GM18498 (cell line): Measurements from ENCODE around the gene RHOH.

Experiments used
- ATAC-seq: cut with Tn5 transposase; IDR thresholded peaks from one replicate; pipeline ENCODE4 v1.9.1; 2021; ENCODE audit warnings: mild to moderate bottlenecking, moderate library complexity; ENCODE audit not compliant: unreplicated experiment

RHOH gene

GRCh38 chr4:40204507-40205258, 7.9 kb downstream of the RHOH start:
- no peak for ATAC-seq

DNA sequence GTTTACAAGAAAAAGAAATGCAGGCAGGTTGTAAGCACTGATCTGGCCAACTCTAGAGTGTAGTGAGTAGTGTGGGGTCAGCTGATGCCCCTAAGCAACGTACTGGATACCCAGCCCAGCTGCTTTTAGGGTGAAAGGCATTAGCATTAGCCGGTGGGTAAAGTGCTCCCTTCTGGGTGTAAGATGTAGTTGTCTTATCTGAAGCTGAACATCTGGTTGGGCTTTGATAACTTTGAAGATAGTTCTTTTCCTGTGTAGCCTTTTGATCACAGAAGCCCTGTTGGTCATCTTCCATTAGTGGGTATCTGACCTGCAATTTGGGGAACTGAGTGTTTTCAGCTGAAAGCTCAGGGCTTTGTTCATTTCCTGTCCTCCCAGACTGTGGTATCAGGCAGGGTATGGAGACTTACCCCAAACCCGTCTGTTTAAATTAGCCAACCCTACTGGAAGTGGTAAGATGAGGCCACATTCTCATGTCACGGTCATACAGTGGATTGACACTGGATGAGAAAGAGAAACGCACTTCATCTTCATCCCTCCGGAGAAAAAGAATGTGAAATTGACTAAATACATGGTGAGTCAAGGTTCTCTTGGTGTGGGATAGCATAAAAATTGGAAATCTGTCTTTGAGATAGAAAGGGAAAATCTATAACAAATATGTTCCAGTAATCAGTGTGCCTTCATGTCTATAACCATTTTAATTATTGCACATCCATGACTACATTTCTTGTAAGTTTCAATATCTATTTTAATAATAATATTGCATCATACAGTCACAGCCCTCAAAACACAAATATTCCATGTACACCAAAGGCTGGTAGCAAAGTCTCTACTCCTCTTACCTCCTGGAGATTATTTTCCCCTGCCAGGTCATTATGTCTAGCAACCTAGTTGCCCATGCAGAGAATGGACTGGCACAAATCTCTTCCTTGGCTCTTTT, 8.7 kb downstream of the RHOH start:
- ATAC-seq = peak; percentile 68

- no peak for ATAC-seq
Measured at GRCh38 chr4:40206426-40206825, 9.6 kb downstream of the RHOH start.

GRCh38 chr4:40209401-40209800, 12.6 kb downstream of the RHOH start:
- no peak for ATAC-seq

- ATAC-seq = no peak
Measured at GRCh38 chr4:40210776-40211175, 13.9 kb downstream of the RHOH start.

DNA sequence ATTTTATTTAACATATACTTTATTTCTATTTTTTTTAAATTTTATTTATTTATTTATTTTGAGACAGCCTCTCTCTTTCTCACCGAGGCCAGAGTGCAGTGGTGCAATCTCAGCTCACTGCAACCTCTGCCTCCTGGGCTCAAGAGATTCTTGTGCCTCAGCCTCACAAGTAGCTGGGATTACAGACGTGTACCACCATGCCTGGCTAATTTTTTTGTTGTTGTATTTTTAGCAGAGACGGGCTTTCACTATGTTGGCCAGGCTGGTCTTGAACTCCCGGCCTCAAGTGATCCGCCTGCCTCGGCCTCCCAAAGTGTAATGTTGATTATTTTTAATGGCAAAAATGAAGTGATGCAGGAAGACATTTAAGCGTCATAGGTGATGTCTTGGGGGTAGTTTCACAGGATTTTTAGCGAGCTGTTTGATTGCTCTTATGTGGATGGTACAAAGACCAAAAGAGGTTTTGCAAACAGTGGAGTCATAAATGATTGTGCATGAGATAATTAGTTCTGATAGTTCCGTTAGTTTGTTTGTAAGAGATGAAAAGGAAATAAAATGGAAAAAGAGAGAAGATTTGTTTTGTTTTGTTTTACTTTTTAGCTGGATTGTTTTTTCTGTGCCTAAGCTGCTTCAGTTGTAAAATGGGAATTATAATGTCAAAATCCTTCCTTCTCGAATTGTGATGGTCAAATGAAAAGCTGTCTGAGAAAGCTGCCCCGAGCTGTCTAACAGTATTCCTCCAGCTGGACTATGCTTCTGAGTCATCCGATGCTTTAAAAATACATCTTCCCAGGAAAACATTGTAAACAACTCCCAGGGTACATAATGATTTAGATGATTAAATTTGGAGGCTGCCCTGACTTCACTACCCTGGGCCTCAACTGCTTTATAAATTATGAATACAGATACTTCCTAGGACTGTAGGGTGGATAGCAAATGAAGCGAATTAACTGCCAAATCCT, 14.7 kb downstream of the RHOH start:
- ATAC-seq = no peak

DNA sequence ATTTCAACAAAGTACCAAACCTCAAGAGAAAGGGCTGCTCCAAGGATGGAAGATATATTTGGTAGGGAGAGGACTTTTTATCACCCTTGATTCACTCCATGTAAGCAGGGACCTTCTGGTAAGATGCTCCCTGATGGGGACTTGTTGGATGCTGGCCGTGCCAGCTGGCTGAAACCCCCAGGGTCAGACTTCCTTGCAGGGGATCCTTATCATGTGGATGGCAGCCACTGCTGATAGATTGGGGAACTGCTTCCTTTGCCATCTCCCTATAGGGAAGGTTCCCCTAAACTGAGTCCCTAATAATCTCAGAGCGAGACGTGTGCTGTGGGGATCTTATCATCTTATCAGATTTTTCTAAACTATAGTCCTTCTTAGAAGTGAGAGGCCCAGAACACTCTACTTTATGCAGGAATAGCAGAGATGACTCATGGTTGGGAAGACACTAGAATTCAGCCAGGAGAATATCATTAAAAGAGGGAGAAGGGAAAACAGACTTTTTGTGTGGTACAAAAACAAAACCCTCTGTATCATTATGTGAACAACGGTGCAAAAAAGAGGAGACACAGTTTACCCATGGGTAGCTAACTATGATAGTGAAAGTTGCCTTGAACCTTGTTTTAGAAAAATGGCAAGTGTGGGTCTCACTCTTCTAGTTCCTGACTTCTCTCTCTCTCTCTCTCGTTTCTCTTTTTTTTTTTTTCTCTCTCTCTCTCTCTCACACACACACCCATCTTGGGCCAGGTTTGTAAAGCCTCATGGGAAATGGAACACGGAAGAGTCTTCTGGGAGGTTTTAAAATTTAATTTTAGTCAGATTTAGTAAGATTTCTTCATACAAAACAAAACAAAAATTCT, 16.1 kb downstream of the RHOH start:
- peak; percentile 42 for ATAC-seq

DNA sequence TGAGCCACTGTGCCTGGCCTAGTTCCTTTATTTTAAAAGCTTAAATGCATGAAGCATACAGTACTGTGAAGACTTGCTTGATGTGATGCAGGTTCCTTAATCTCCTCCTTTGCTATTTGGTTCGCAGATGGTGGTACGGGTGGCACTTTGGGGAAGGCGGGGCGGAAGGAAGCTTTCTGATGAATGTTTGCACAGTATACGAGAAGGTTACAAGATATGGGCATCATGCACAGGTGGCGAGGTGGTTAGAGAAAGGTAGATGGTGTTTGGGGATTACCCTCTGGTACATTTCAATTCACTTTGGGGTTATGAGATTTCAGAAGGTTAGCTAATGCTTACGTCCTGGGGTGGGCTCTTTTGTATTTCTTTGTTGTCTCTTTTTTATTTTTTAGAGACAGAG, 17.2 kb downstream of the RHOH start:
- ATAC-seq = no peak

GRCh38 chr4:40214661-40215418, 18.0 kb downstream of the RHOH start:
- no peak for ATAC-seq

DNA sequence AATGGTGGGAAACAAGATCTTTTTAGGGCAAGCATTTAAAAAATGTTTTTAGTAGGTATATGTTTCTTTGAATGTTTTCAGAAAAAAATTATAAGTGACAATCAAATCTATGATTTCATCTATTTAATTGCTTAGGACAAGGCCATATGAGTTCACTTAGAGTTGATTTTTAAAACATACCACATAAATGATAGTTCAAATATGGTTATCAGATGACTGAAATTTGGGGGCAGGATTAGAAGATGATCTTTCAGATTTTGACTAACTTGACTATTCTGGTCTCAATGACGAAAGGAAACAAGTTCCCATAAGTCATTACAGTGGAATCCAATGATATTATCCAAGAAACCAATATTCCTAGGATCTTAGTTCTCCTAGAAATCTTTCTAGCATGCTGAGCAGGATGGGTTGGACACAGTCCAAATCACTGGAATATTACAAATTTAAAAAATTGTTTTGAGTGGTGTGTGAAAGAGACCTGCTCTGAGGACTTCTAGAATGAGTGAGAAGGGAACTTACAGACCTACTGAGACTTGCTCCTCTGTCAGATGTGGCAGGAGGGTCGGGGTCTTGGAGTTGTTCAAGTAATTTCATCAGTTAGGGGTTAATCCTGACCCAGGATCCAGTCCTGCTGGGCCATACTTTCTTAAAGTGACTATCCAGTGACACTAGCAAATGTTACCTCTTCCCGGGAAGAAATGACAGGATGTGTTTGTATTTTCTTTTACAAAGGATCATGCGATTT, 20.0 kb downstream of the RHOH start:
- no peak for ATAC-seq

- ATAC-seq = no peak
Measured at GRCh38 chr4:40221744-40222143, 24.9 kb downstream of the RHOH start.

- no peak for ATAC-seq
Measured at GRCh38 chr4:40223343-40223742, 26.5 kb downstream of the RHOH start.

DNA sequence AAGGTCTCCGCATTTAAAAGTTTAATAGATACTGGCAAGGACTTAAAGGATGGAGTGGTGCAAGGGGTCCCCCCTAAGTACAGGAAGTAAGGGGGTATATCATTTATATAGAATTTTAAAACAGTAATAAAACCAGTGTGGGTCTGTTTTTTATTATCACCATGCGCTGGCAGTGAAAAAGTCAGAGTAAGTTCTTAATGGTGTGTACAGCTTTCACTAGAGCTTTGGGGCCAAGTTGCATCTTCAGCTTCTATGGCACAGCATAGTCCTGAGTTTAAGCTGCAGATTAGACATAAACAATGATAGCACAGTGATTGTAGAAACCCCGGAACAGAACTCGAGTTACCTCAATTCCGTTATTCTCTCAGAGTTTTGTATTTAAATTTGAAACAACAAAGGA, 27.6 kb downstream of the RHOH start:
- ATAC-seq = no peak

- no peak for ATAC-seq
Measured at GRCh38 chr4:40225497-40225896, 28.7 kb downstream of the RHOH start.

- peak; percentile 48 for ATAC-seq
Measured at GRCh38 chr4:40227284-40227683, 30.5 kb downstream of the RHOH start.

GRCh38 chr4:40228497-40229365, 31.9 kb downstream of the RHOH start:
- peak; percentile 53 for ATAC-seq

GRCh38 chr4:40231316-40231863, 34.6 kb downstream of the RHOH start:
- ATAC-seq = no peak
